ENCODE data around the gene MRPL21. TPM values are rescaled to one million over a fixed set of nuclear protein-coding genes. Genes with fewer than 3 reads are reported as not detected.
A peak's percentile ranks its signal among the peaks of the same experiment; 100 is the strongest.

MRPL21 gene
- total RNA-seq, 1 donor from 2014 or later = 31.5 TPM

- TF ChIP-seq CTCF (IDR thresholded peaks at IDR 0.05) = no peak
- Mint-ChIP-seq H3K27me3 (ENCODE audit: low read depth) (no peaks in the 10 kb centered on the region), H3K9me3 (ENCODE audit: low read depth) (no peaks in the 10 kb centered on the region), H3K4me3 (ENCODE audit: unreplicated experiment) (no peak overlapping the region), H3K4me1 (ENCODE audit: low read depth) (peaks cover 2% of the 10 kb centered on the region), H3K36me3 (ENCODE audit: low read depth) (peaks cover 10% of the 10 kb centered on the region), H3K27ac (ENCODE audit: unreplicated experiment) (no peak overlapping the region)
- peak; percentile 74 for DNase-seq (ENCODE audit: low spot score)
Measured at GRCh38 chr11:68936676-68937620, 33.3 kb upstream of the MRPL21 start.

GRCh38 chr11:68936358-68936636 is 32.7 kb upstream of the MRPL21 start:
- Mint-ChIP-seq H3K36me3 (ENCODE audit: low read depth) (peaks cover 12% of the 10 kb centered on the region), H3K4me3 (ENCODE audit: unreplicated experiment) (no peak overlapping the region), H3K4me1 (ENCODE audit: low read depth) (no peaks in the 10 kb centered on the region), H3K27me3 (ENCODE audit: low read depth) (no peaks in the 10 kb centered on the region), H3K27ac (ENCODE audit: unreplicated experiment) (no peak overlapping the region), H3K9me3 (ENCODE audit: low read depth) (no peaks in the 10 kb centered on the region)
- no peak for TF ChIP-seq CTCF (IDR thresholded peaks at IDR 0.05)
- no peak for DNase-seq (ENCODE audit: low spot score)

- Mint-ChIP-seq H3K27ac (ENCODE audit: unreplicated experiment) (no peak overlapping the region), H3K4me1 (ENCODE audit: low read depth) (no peaks in the 10 kb centered on the region), H3K36me3 (ENCODE audit: low read depth) (peaks cover 11% of the 10 kb centered on the region), H3K9me3 (ENCODE audit: low read depth) (no peaks in the 10 kb centered on the region), H3K27me3 (ENCODE audit: low read depth) (no peaks in the 10 kb centered on the region), H3K4me3 (ENCODE audit: unreplicated experiment) (no peak overlapping the region)
- TF ChIP-seq CTCF (IDR thresholded peaks at IDR 0.05) = no peak
- DNase-seq (ENCODE audit: low spot score) = peak; percentile 68
Measured at GRCh38 chr11:68935516-68936357, 32.1 kb upstream of the MRPL21 start.

- H3K36me3 Mint-ChIP-seq (ENCODE audit: low read depth) = peaks cover 17% of the 10 kb centered on the region
- TF ChIP-seq CTCF (IDR thresholded peaks at IDR 0.05) = no peak
- peak; percentile 75 for DNase-seq (ENCODE audit: low spot score)
- no peak overlapping the region for H3K27ac Mint-ChIP-seq (ENCODE audit: unreplicated experiment)
- H3K4me1 Mint-ChIP-seq (ENCODE audit: low read depth) = no peaks in the 10 kb centered on the region
- H3K4me3 Mint-ChIP-seq (ENCODE audit: unreplicated experiment) = no peak overlapping the region
- no peaks in the 10 kb centered on the region for H3K27me3 Mint-ChIP-seq (ENCODE audit: low read depth)
- no peaks in the 10 kb centered on the region for H3K9me3 Mint-ChIP-seq (ENCODE audit: low read depth)
Measured at GRCh38 chr11:68935066-68935465, 31.4 kb upstream of the MRPL21 start.

- Mint-ChIP-seq H3K9me3 (ENCODE audit: low read depth) (no peaks in the 10 kb centered on the region), H3K4me3 (ENCODE audit: unreplicated experiment) (no peak overlapping the region), H3K27ac (ENCODE audit: unreplicated experiment) (no peak overlapping the region), H3K4me1 (ENCODE audit: low read depth) (no peaks in the 10 kb centered on the region), H3K27me3 (ENCODE audit: low read depth) (no peaks in the 10 kb centered on the region), H3K36me3 (ENCODE audit: low read depth) (peaks cover 19% of the 10 kb centered on the region)
- no peak for TF ChIP-seq CTCF (IDR thresholded peaks at IDR 0.05)
- peak; percentile 64 for DNase-seq (ENCODE audit: low spot score)
Measured at GRCh38 chr11:68934666-68935065, 31.0 kb upstream of the MRPL21 start.

All from chondrocyte (in vitro differentiated cells).